DMS53 treated with DMSO at 0.1 percent for 48 hours (cell line): ENCODE measurements around the gene FIZ1.
A peak's percentile ranks its signal among the peaks of the same experiment; 100 is the strongest.
"Not testable (repeated sequence)": the region's sequence is repeated elsewhere in the genome, so short reads cannot be mapped to it uniquely, and the experiment has no call there.

Experiments
- DNase-seq: peaks from one replicate; lab custom pipeline; 2025; ENCODE audit not compliant: unreplicated experiment; lab: John Stamatoyannopoulos, UW

The FIZ1 gene

GRCh38 chr19:55578761-55579747, 20.3 kb downstream of the FIZ1 start:
- DNase-seq = no peak

DNA sequence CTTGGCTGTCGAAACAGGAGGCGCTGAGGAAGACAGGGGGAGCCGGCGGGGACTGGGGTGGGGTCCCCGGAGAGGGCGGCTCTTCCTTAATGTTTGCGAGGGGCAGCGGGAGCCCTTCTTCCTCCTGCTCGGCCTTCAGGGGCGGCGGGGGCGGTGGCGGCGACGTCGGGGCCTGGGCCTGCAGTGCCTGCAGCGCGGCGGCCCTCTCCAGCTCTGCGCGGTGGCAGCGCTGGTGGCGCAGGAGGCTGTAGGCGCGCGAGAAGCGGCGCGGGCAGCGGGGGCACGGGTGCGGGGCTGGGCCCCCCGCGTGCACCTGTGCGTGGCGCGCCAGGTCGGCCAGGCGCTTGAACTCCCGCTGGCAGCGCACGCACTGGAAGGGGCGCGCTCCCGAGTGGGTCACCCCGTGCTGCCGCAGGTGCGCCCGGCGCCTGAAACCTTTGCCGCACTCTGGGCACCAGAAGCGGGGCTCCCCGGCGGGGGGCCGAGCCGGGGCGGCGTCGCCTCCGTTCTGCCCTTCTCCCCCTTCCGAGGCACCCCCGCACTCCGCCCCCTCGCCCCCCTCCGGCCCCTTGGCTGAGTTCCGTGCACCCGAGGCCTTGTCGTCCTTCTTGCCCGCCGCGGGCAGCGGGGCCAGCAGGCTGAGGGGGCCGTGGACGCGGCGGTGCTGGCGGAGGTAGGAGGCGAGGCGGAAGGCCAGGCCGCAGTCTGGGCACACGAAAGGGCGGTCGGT, 21.1 kb downstream of the FIZ1 start:
- DNase-seq = no peak

DNA sequence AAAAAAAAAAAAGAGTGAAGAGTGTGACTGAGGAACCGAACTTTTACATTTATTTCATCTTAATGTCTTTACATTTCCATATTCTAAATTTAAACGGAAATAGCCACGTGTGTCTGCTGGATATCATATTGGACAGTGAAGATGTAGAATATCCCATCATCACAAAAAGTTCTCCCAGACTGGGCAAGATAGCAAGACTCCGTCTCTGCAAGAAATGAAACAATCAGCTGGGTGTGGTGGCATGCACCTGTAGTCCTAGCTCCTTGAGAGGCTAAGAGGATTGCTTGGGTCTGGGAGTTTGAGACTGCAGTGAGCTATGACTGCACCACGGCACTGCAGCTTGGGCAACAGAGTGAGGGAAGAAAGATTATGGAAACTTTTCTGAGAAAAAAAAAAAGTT, 22.6 kb downstream of the FIZ1 start:
- no peak for DNase-seq

DNA sequence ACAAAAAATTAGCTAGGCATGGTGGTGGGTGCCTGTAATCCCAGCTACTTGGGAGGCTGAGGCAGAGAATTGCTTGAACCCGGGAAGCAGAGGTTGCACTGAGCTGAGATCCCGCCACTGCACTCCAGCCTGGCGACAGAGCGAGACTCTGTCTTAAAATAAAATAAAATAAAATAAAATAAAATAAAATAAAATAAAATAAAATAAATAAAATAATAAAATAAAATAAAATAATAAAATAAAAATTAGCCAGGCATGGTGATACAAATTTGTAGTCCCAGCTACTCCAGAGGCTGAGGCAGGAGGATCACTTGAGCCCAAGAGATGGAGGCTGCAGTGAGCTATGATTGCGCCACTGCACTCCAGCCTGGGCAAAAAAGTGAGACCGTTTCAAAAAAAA, 25.4 kb downstream of the FIZ1 start:
- DNase-seq = not testable (repeated sequence)

DNA sequence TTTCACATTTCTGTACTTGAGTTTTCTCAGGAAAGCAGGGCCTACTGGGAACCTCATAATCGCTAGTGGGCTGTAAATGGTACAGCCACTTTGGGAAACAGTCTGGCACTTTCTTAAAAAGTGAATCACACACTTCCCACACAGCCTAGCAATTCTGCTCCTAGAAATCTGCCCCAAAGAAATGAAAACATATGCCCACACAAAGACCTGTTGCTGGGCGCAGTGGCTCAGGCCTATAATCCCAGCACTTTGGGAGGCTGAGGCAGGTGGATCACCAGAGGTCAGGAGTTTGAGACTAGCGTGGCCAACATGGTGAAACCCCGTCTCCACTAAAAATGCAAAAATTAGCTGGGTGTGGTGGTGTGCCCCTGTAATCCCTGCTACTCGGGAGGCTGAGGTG, 29.8 kb downstream of the FIZ1 start:
- not testable (repeated sequence) for DNase-seq

GRCh38 chr19:55567708-55568328, 31.5 kb downstream of the FIZ1 start:
- no peak for DNase-seq

GRCh38 chr19:55566823-55567222, 32.5 kb downstream of the FIZ1 start:
- no peak for DNase-seq

- no peak for DNase-seq
Observed at GRCh38 chr19:55563261-55563690, 36.0 kb downstream of the FIZ1 start.

- DNase-seq = no peak
Observed at GRCh38 chr19:55559684-55560083, 39.6 kb downstream of the FIZ1 start.

GRCh38 chr19:55554741-55555152, 44.6 kb downstream of the FIZ1 start:
- DNase-seq = no peak

- DNase-seq = no peak
Observed at GRCh38 chr19:55554302-55554701, 45.0 kb downstream of the FIZ1 start.

- DNase-seq = no peak
Observed at GRCh38 chr19:55553217-55554182, 45.8 kb downstream of the FIZ1 start.

- no peak for DNase-seq
Observed at GRCh38 chr19:55552620-55553019, 46.7 kb downstream of the FIZ1 start.

DNA sequence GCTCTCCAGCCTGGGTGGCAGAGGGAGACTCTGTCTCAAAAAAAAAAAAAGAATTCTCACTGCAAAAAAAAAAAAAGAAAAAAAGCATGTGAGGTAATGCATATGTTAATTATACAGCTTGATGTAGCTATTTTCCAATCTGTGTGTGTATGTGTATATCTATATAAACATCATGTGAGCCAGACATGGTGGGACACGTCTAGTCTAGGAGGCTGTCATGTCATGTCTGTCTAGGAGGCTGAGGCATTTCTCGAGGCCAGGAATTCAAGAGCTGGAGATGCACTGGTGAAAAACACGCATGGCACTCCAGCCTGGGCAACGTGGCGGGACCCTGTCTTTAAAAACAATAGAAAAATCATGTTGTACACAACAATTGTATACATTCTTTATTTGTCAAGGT, 47.1 kb downstream of the FIZ1 start:
- no peak for DNase-seq

DNA sequence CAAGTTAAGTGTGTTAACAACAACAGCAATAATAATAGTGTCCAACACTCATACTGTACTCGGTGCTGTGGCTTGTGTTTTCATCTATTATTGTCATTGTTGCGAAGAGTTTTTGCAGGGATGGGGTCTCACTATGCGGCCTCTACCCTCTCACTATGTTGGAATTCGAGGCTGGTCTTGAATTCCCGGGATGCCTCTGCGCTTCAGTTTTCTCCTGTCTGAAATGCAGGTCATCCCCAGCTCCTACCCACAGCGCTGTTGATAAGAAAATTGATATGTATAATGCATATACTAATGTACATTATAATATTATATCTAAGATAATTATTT, 49.0 kb downstream of the FIZ1 start:
- no peak for DNase-seq

DNA sequence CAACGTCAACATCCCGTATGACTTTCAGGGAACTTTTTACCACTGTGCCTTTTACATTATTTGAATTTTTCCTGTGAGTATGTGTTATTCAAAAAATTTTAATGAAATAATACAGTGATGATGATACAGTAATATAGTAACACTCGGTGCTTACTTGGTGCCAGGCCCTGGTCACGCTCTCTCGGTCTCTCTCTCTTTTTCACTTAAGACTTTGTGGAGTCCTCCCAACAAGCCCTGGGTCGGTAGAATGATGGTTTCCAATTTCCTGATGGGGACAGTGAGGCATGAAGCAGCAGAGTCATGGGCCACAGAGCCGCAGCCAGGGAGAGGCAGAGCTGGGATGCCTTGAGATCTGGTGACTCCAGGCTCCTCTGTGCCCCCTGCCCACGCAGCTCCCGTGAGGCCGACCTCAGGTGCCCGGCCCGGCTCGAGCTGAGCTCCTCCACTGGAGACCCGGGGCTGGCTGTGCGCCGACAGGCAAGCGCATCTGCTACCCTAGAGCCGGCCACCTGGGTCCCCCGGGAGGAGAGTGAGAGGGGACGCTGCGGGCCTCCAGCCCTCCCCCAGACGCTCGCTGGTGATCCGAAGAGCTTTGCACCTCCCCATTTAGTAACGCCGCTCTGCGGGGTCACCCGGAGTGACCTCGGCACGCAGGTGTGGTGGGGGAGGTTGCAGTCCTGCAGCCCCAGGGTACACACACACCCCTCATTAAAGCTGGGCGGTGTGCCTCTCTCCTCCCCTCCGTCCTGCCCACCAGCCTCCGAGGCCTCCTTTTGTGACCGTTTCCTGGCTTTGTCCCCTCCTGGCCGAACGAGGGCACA, 49.6 kb downstream of the FIZ1 start:
- peak; percentile 77 for DNase-seq

DNA sequence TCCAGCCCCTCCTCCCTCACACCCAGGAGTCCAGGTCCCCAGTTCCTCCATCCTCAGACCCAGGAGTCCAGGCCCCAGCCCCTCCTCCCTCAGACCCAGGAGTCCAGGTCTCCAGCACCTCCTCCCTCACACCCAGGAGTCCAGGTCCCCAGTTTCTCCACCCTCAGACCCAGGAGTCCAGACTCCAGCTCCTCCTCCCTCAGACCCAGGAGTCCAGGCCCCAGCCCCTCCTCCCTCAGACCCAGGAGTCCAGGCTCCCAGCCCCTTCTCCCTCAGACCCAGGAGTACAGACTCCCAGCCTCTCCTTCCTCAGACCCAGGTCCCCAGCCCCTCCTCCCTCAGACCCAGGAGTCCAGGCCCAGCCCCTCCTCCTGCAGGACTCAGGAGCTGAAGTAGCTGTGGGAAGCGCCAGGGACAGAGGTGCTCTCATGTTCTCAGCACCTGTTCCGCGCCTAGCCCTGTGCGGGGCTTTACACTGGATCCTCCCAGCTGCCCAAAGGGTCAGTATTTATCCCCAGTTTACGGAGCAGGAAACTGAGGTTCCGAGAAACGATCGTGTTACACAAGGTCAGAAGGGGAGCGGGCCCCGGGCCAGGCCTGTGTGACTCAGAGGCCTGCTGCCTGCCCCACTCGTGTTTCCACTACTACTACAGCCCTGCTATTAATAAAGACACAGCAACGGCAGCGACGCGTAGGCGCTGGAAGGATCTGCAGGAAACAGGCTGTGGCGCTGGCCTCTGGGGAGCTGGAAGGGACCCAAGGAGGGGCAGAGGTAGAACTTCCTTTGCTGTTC, 52.3 kb downstream of the FIZ1 start:
- no peak for DNase-seq

GRCh38 chr19:55546011-55546410, 53.3 kb downstream of the FIZ1 start:
- no peak for DNase-seq

- no peak for DNase-seq
Observed at GRCh38 chr19:55545443-55545842, 53.9 kb downstream of the FIZ1 start, which contains the start of gene SBK3. SBK3 (minus strand) TSS chr19:55545543; CDS start chr19:55545543, 0 bp downstream.
